SW480 (cell line): ENCODE data around the gene TDRD10.
"Not testable (repeated sequence)": the region's sequence is repeated elsewhere in the genome, so short reads cannot be mapped to it uniquely, and the experiment has no call there.

Experiments
- DNase-seq: peaks from one replicate; pipeline ENCODE4 v3.0.0-alpha.2; 2016; ENCODE audit warnings: low spot score

Gene TDRD10

DNA sequence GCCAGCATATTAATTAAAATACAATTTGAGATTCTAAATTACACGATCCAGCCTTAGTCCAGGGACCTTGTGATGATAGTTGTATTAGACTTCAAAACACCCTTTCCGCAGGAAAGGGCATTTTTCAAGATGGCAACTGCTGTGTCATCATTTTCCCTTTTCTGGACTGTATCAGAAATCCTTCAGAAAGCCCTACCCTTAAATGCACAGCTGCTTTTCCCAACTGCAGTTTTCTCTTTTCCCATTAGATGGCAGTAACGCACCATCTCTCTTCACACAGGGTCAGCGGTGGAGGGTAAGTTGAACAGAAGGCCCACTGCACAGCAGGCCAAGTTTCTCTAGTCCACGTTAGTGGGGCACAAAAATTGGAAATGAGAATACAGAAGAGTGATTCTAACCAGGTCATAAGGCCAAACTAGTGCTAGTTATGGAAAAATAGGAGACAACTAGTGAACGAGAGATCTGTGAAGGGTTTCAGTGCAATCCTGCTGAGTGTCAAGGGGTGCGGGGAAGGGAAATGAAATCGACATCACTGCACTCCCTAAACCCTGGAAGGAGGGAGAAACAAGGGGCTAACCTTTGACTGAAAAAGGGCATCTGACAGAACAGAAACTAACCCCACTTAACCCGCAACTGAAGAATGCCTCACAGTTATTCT lies 22.1 kb upstream of the TDRD10 start:
- peak; percentile 81 for DNase-seq

DNA sequence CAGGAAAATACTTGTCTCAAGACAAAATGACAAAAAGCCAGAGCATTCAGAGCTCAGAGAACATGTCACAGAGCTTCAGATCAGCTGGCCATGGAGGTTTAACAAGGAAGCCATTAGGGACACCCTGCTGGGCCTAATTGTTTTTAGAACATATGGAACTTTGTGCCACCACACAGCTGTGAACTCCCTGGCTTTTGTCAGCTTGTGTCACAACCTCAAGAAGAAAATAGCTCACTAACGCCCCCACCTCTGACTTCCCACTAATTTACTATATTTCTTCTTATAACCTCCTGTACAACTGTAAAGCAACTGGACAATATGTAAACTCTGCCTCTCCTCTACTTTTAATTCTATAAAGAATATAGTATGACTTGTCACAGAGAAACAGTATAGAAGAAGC lies 21.0 kb upstream of the TDRD10 start:
- DNase-seq, result no peak

DNA sequence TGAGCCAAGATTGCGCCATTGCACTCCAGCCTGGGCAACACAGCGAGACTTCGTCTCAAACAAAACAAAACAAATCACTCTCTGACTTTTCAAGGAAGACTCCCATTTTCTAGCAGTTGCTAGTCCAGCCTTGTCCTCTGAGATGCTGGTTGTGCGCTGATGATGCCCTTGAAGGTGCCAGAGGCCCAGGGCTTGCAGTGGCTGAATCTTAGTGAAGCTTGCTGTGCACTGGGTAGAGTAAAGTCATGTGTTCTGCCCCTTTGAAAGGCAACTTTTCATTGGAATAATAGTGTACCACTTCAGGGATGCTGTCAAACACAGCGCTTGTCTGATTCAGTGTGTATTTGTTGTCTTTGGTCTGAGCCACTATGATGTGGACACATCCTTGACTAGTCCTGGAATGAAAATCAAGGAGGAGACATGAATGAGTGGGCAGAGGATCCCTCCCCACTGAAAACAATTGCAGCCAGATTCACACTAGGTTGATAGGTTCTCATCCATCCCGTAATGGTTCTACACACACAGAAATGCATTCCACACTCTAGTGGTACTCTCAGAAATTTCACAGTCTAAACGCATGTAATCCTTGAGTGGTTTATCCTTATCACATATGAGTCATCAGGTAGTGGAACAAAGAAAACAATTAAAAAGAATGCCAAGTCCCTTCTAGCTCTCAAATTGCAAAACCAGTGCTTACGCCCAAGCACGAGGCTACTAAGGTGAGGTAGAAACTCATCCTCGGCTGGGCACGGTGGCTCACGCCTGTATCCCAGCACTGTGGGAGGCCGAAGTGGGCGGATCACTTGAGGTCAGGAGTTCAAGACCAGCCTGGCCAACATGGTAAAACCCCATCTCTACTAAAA lies 17.8 kb upstream of the TDRD10 start:
- peak; percentile 69 for DNase-seq

DNA sequence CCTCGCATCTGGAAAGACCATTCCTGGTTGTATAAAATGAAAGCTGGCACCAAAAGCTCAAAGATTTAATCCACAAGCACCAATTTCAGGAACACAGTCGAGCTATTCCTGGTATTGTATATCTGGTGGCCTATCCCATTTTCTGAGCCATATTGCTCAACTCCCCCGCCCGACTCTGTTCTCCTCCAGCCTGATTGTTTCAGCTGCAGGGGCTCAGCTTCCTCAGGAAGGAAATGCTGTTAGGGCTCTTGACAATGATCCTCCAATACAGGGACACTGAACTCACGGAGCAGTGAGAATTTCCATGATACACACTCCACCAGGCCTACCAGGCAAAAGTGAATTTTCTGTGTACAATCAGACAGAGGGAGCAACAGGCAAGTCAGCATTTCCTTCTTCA lies 16.9 kb upstream of the TDRD10 start:
- DNase-seq, result no peak

DNA sequence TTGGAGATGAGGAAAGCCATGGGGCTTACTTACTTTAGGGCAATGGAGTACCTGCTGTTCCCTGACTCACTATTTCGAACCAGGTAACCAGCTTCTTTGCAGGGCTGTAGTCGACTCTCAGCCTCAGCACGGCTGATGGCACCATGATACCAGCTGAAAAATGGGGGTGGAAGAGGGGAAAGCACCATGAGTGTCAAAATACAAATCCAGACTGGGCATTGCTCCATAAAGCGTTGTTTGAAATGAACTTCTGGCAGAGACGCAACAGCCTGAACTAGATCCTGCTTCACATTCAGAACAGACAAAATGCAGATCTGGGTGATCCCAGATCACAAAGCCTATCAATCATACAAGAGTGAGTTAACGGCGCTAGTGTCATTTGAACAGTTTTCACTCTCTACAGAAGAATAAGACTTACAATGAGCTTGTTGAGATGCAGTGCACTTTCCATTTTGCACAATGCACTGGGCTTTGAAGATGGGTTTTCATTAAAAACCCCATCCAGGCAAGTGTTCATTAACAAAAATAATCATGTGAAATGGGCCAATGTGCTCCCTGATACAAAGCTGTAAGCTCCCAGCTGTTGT lies 16.0 kb upstream of the TDRD10 start:
- no peak for DNase-seq

DNA sequence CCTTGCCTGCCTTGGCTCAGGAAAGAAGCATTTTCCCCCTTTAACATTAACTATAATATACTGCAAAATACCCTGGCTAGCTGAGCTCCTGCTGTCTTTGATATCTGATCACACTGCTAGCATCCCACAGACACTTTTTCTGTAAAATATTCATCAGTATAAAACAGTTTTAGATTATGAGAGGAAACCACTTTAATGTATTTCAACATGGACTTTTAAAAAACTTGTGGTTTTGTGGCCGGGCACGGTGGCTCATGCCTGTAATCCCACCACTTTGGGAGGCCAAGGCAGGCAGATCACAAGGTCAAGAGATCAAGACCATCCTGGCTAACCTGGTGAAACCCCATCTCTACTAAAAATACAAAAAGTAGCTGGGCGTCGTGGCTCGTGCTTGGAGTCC lies 15.3 kb upstream of the TDRD10 start:
- DNase-seq, result not testable (repeated sequence)

DNA sequence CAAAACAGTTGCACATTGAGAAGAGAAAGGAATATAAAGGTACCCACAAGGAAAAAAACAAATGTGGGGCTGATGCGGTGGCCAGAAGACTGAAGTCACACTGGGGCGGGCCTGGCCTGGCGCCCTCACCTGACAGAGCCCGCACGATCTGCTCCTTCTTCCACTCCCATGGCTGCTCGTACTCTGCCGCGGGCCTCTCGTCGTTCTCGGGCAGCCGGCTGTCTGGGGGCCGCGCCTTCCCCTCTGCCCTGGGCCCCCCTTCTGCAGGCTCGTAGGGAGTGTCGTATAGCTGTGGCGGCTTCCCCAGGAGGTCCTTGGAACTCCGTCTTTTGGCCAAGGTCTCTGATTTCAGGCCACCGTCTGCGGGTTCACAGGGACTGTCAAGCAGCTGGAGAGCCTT lies 13.1 kb upstream of the TDRD10 start:
- DNase-seq, result no peak

DNA sequence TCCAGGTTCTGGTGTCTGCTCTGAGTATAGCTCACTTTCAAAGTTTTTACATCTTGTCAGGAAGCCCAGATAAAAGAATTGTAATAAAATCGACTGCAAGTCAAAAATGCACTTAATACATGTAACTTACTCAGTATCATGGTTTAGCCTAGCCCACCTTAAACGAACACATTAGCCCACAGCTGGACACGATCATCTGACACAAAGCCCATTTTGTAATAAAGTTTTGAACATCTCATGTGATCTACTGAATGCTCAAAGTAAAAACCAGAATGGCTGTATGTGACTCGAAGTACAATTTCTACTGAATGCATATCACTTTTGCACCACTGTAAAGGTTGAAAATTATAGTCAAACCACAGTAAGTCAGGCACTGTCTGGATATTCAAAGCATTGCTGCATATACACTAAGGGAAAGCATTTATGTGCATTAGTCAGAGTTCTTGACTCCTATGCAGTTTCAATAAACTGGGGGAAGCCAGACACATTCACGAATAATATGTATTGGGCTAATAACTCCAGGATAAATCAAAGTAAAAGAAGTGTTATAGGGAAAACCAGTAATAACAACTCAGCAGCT lies 12.2 kb upstream of the TDRD10 start:
- DNase-seq, result no peak

DNA sequence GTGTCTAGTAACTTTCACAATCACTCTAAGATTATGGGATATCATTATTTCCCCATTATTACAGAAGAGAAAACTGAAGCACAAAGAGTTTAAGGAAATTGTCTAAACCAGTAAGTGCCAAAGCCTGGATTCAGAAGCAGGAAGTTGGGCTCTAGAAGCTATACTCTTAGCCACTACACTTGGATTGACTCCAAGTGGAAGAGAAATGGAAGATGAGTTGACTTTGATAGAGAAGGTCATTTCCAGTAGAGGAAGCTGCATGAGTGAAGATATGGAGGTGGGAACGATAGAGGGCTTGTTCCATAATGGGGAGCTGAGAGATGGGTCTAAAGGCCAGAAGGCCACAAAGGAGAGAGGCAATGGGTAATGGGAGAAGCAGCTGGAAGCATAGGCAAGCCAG lies 11.7 kb upstream of the TDRD10 start:
- DNase-seq, result no peak

DNA sequence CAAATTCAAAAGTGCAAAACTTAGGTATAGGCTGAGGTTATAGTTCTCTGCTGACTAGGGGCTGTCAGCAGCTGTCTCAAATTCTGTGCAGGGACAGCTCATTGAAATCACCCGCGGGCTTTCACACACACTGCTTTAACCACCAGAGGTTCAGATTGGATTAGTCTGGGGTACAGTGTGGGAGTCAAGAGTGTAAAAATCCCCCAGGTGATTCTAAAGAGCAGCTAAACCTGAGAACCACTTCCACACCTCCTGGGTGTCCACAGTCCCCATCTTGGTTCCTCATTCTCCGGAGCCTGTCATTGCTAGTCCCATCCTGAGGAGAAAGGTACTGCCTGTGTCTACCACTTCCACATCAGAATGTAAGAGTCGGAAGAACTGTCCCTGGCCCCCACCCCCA lies 9.9 kb upstream of the TDRD10 start:
- DNase-seq, result no peak

DNA sequence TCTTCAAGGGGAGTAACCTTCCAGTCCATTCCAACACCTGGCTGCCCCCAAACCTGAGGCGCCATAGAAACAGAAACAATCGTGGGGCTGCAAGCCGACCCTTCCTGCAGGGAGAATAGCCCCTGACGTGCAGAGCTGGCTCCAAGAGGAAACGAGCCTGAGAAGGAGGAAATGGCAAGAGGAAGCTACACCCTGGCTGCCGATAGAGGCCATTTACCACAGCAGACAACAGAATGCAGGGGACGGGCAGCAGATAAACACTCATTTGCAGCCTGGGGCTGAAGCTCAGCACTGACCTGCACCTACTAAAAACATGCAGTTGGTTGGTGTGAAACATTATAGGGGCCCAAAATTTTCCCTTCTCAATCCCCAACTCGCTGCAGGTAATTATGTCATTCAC lies 8.7 kb upstream of the TDRD10 start:
- no peak for DNase-seq

DNA sequence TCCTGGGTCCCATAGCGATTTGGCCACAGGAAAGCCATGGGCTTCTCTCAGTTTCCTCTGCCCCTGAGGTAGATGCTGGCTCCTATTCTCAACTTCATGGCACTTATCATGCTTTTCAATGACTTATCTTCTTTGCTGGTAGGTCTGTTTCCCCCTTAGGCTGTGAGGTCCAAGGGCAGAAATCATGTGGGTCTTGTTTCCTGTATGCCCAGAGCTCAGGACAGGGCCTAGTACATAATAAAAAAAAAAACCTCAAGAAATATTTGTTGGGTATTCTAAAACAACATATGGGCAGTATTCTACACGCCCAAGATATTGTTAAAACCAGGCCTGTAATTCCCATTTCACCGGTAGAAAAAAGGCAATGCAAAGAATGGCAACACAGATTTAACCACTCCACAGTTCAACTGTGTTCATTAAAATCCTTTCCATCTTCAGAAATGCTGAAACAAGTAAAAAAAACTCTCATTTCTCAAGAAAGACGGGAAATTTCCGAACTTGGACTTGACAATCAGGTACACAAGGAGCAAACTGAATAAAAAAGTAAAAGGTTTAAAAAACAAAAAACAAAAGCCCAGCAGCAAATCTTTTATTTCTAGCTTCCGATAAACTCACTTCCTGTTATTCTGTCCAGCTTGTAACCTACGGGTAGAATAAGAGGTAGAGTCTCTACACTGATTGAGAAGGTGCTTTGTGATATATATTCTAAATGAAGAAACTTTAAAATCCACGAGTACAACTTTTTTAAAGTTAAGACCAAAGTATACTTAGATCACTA lies 6.3 kb upstream of the TDRD10 start:
- no peak for DNase-seq

DNA sequence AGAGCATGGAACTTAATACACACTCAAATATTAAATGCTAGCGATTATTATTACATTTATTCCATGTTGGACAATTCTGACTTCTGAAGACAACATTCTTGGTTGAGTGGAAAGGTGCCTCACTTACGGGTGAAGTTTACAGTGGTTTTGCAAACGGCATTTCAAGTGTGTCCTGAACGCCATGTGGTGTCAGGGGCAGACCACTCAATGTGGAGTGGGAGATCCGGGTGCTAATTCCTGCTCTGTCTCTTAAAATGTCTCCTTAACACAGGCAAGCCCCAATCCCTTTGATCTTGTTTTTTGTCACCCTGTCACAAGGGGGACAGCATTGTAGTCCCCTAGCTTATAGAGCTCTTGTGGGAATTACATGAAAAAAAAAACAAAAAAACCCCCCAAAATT lies 5.6 kb upstream of the TDRD10 start:
- no peak for DNase-seq

DNA sequence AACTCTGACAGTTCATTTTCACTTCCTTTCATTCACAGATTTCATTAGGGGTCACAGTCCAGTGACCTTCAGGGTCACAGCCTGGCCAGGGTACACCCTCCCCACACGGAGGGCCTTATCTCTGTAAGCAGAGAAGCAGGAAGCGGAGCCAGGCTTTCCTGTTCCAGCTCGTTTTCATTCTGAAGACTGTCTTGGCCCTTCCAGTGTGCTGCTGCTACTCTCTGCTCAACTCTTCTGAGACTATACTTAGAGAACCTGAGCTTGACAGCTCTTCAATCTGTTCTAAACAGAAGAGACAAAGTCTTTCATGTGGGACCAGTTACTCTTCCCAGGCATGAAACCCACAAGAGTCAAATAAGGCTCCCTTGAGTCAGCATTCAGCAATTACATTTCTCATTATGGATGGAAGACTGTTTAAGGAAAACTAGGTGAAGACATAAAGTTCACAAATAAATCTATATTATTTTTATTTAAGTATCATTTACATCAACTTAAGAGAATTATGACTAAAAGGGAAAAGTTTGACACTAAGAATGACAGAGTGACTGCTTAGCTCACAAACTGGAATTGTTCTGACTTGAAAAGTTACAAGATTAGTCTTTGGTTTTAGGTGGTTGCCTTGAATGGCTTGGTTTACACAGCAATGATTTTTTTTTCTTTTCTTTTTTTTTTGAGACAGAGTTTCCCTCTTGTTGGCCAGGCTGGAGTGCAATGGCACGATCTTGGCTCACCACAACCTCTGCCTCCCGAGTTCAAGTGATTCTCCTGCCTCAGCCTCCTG lies 4.8 kb upstream of the TDRD10 start:
- no peak for DNase-seq

DNA sequence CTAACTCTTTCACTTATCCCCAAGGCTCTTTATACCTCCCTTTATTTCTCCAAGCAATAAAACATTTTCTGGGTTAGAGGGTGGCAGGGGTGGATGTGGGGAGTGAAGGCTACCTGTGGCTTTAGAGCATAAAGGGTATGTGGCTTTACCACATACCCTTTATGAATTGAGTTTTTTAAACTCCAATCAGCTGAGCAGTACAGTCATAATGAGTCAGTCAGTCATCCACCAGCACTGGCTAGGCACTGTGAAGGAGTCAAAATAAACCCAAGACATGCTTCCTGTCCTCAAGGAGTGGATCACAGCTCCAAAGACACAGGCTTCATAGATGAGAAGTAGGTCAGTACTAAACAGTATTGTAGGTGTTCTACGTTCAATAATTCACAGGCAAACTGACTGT lies 2.6 kb upstream of the TDRD10 start:
- DNase-seq, result no peak

DNA sequence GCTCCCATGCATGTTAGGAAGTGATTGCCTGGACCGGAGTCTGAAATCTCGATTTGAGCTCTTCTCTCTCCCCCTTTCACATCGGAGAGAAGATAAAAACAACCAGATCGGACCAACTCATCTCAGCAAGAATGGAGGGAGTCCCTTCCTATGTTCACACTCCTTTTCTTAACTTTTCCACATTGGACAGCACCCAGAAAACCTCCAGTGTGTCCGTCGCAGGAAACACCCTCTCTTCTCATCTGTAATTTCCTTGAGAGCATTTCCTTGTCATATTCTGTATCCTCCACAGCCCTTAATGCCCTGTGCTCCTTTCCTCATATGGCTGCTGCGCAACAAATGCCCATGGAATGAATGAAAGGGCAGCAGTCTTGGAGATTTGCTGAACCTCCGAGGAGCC lies 1.5 kb upstream of the TDRD10 start:
- DNase-seq, result no peak

DNA sequence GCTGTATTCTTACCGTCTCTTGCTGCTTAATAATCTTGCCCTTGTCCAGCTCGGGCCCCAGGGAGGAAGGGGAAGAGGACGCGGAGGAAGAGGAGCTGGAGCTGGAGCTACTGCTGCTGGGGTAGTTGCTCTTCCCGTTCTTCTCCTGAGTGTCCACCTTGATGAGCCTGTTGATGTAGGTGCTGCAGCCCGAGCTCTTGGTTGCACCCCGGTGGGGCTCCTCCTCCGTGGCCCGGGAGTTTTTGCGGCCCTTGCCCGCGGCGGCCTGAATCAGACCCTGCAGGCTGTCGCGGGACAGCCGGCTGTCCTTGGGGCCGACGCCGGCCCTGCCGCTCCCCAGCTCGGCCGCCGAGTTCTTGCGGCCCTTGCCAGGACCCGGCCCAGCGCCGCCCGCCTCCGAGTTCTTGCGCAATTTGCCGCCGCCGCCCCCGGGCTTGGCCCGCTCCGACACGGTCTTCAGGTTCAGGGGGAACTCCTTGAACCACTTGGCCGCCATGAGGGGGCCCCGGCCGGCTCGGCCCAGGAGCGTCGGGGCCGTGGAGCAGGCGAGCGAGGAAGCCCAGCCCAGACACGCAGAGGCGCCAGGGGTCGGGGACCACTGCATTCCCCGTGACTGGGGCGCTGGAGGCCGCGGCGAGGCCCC lies 475 bp upstream of the TDRD10 start:
- DNase-seq, result no peak

DNA sequence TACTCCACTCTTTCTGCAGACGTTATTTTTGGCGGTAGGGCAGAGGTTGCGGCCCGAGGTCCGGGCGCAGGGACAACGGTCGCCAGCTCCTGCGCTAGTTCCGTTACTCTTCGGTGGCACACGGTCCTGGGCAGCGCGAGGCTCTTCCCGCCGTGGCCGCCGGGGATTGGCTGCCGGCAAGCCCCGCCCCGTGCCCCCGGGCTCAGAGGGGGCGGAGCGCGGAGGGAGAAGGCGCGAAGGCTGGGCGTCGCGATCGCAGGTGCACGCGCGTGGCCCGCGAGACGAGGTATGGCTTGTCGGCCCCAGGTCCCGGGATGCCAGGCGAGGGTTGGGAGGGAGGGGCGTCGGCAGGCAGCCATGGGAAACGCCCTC lies 711 bp downstream of the TDRD10 start:
- no peak for DNase-seq

DNA sequence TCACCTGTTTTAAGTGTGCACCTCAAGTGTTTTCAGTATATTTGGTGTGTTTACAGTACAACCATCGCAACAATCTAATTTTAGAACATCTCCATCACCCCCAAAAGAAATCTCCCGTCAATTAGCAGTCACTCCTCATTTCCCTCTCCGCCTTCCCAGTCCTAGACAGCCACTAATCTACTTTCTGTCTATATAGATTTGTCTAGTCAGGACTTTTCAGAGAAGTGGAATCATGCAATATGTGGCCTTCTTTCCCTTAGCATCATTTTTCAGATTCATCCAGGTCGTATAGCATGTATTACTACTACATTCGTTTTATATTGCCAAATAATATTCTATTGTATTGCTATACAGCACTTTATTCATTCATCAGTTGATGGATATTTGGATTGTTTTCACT lies 1.9 kb downstream of the TDRD10 start:
- DNase-seq, result no peak

DNA sequence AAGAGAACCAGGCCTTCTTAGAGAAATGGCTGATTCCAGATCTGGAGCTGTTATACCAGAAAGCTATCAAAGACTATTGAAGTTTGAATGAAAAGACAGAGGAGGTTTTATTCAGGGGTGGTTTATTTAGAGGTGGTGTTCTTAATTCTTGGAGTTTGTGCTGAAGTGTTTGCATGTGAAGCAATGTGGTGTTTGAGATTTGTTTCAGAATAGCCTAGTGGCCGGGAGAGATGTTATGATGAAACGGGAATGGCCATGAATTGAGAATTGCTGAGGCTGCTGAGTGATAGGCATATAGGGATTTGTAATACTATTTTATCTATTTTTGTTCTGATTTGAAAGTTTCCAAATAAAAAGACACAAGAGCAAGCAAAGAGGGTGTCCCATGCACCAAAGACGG lies 10.7 kb downstream of the TDRD10 start:
- no peak for DNase-seq

DNA sequence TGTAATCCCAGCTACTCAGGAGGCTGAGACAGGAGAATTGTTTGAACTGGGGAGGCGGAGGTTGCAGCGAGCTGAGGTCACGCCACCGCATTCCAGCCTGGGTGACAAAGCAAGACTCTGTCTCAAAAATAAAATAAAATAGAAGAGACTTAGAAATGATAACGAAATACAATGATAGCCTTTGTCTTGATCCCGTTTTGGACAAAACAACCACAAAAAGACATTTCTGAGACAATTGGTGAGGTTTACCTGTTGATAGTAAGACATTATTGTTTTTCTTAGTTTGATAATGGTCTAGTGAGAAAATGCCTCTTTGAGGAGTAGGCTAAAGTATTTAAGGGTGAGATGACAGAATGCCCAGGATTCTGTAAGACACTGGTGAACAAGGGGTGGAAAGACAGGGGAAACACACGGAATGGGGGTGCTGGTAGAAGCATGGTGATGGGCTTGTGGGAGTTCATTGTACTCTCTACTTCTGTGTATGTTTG lies 12.1 kb downstream of the TDRD10 start:
- DNase-seq, result no peak
